ENCODE data around the gene NEK8. TPM values are rescaled to one million over a fixed set of nuclear protein-coding genes. Genes with fewer than 3 reads are reported as not detected.

The NEK8 gene
- total and polyA plus RNA-seq, 2 of the 8 experiments (the other 6 are each of a cell fraction or from before 2014, with no cell fraction given) = 14.9 to 23.3 TPM

GRCh38 chr17:28773736-28774135 is 45.1 kb downstream of the NEK8 start:
- Histone ChIP-seq H2BK15ac (ENCODE audit: low read length) (no peak overlapping the region), H3K9me3 (ENCODE audit: insufficient read depth in 2 of 2, low read depth in 1 of 2, low read length in 1 of 2) (no peaks in the 10 kb centered on the region), H3K4me2 (ENCODE audit: insufficient read depth in 1 of 2, low read depth in 2 of 2, low read length in 2 of 2) (no peak overlapping the region), H2BK20ac (ENCODE audit: low read length) (no peak overlapping the region), H3K4me3 (ENCODE audit: extremely low read depth in 1 of 4, insufficient read depth in 2 of 4, low read depth in 3 of 4, low read length in 4 of 4) (no peak overlapping the region), H3K56ac (replicated peaks; ENCODE audit: insufficient read length, low read depth, low read length) (no peak overlapping the region), H2AFZ (ENCODE audit: low read length) (no peak overlapping the region), H4K8ac (ENCODE audit: extremely low read depth, insufficient read depth, low read length) (no peak overlapping the region), H3K4ac (replicated peaks; ENCODE audit: insufficient read length, low read depth, low read length) (no peak overlapping the region), H3K27ac (ENCODE audit: low read depth, low read length) (no peak overlapping the region; the same call in 1 of the 2 replicates), H3K4me1 (replicated peaks in 1 of 4; ENCODE audit: control insufficient read depth in 3 of 4, insufficient read depth in 4 of 4, low read length in 3 of 4) (peaks cover 0 to 3% (median 0%) of the 10 kb centered on the region in 4 experiments; a peak in 1 of 7 replicates), H4K5ac (ENCODE audit: insufficient read length, low read depth, low read length) (no peak overlapping the region), H4K20me1 (replicated peaks in 1 of 2; ENCODE audit: control insufficient read depth in 1 of 2, insufficient read depth in 2 of 2, low read length in 2 of 2) (peaks cover 0 to 3% of the 10 kb centered on the region in 2 experiments), H3K36me3 (ENCODE audit: control insufficient read depth in 2 of 4, insufficient read depth in 4 of 4, low read length in 3 of 4) (no peaks in the 10 kb centered on the region), H3K18ac (ENCODE audit: extremely low read depth, low read length) (no peak overlapping the region; the same call in 1 of the 2 replicates), H3K79me2 (ENCODE audit: control insufficient read depth in 1 of 2, insufficient read depth in 2 of 2, low read length in 2 of 2) (peaks cover 0 to 63% of the 10 kb centered on the region in 2 experiments; a peak in 2 of 4 replicates), H2BK120ac (replicated peaks; ENCODE audit: low read depth, low read length) (no peak overlapping the region), H3K23ac (ENCODE audit: insufficient read length) (no peak overlapping the region), H2AK5ac (ENCODE audit: low read depth, low read length) (no peak overlapping the region), H3K9ac (replicated peaks in 1 of 4; ENCODE audit: extremely low read depth in 1 of 4, low read depth in 3 of 4, low read length in 3 of 4) (no peak overlapping the region), H3K14ac (ENCODE audit: insufficient read length) (no peak overlapping the region), H3K27me3 (replicated peaks in 1 of 4; ENCODE audit: control insufficient read depth in 3 of 4, extremely low read depth in 1 of 4, insufficient read depth in 3 of 4, low read length in 3 of 4) (no peaks in the 10 kb centered on the region), H4K91ac (replicated peaks; ENCODE audit: insufficient read length, low read length) (no peak overlapping the region), H2BK5ac (ENCODE audit: low read depth, low read length) (no peak overlapping the region), H3K23me2 (ENCODE audit: low read depth, low read length) (peaks cover 4% of the 10 kb centered on the region; the same call in 1 of the 2 replicates), H2BK12ac (ENCODE audit: low read depth, low read length) (no peak overlapping the region), H3K79me1 (ENCODE audit: low read depth, low read length) (peaks cover 2% of the 10 kb centered on the region; the same call in 1 of the 2 replicates)
- ChIA-PET POLR2A (ENCODE audit: partially characterized antibody) (interaction anchor here (0.6 to 3.3 kb wide), 11 partner anchors 9 to 305 kb away, joined by 3 to 13 read pairs (median 4); no protein-coding TSS in a partner anchor), CTCF (ENCODE audit: partially characterized antibody) (interaction anchor here (0.6 to 4.6 kb wide), 12 partner anchors 11 to 139 kb away, joined by 3 to 76 read pairs (median 3); no protein-coding TSS in a partner anchor)
- no peak for TF ChIP-seq TAF1 (IDR thresholded peaks at IDR 0.05; ENCODE audit: low read depth, low read length)
- no peak for TF ChIP-seq TEAD4 (IDR thresholded peaks at IDR 0.05; ENCODE audit: low read depth, low read length)
- DNase-seq (ENCODE audit: low read depth in 1 of 2, low spot score in 2 of 2) (no peak), FAIRE-seq (no peak)
- 95% methylated on average over 6 of the region's 6 CpGs; no CpG with 5 or more reads in 1 of the 2 experiments for WGBS, 2 experiments (ENCODE audit: extremely low coverage in 1 of 2, insufficient coverage in 1 of 2, insufficient read length in 1 of 2, insufficient replicate concordance in 2 of 2, low coverage in 1 of 2, low lambda C conversion rate in 2 of 2, missing lambda C conversion rate in 1 of 2)
